ENCODE results near the gene GNA15. TPM values are rescaled to one million over a fixed set of nuclear protein-coding genes. Genes with fewer than 3 reads are reported as not detected.
A peak's percentile ranks its signal among the peaks of the same experiment; 100 is the strongest.

Gene GNA15
- total RNA-seq, 1 experiment from 2014 or later = 6.2 TPM

- no TSS peak for BruUV-seq (replicated peaks)
- peaks cover 3% of the 10 kb centered on the region; the same call in 1 of the 2 replicates for H3K4me1 ChIP-seq (ENCODE audit: control insufficient read depth, insufficient read depth, low read length)
- no peaks in the 10 kb centered on the region for H3K36me3 ChIP-seq (ENCODE audit: control insufficient read depth, insufficient read depth, low read length)
- no peak overlapping the region for H3K27ac ChIP-seq (ENCODE audit: low read length)
- POLR2A ChIA-PET = interaction anchor here (0.5 kb wide), 1 partner anchor 22 kb away, joined by 5 read pairs; no protein-coding TSS in a partner anchor
- H3K27me3 ChIP-seq (ENCODE audit: control insufficient read depth, insufficient read depth, low read length) = no peaks in the 10 kb centered on the region
- no peaks in the 10 kb centered on the region for H3K9me3 ChIP-seq (ENCODE audit: control insufficient read depth, insufficient read depth, low read depth, low read length)
- TF ChIP-seq SIN3A (IDR thresholded peaks at IDR 0.05; ENCODE audit: borderline replicate concordance, insufficient read depth, low read depth, low read length) (no peak), TCF7L2 (IDR thresholded peaks at IDR 0.05; ENCODE audit: low read depth, low read length) (no peak)
- intact Hi-C loops (cut with micrococcal nuclease; ENCODE audit: unreplicated experiment) (no loop called here), in situ Hi-C loops (cut with HindIII; ENCODE audit: low pct_unique_long_range_greater_than_20kb, low sequenced_read_pairs) (no loop called here)
- ATAC-seq = peak; percentile 19
- CTCF ChIA-PET = no interaction called here
- no peak for DNase-seq (ENCODE audit: low read depth, low spot score)
- H3K4me3 ChIP-seq (ENCODE audit: low read depth in 2 of 2, low read length in 2 of 2) = no peak overlapping the region
These were observed 19.8 kb upstream of the GNA15 start for GRCh38 chr19:3115916-3116602.

GRCh38 chr19:3116621-3117020 is 19.2 kb upstream of the GNA15 start:
- in situ Hi-C loops (cut with HindIII; ENCODE audit: low pct_unique_long_range_greater_than_20kb, low sequenced_read_pairs) (no loop called here), intact Hi-C loops (cut with micrococcal nuclease; ENCODE audit: unreplicated experiment) (no loop called here)
- POLR2A ChIA-PET = no interaction called here
- H3K4me1 ChIP-seq (ENCODE audit: control insufficient read depth, insufficient read depth, low read length) = peaks cover 3% of the 10 kb centered on the region; the same call in 1 of the 2 replicates
- ATAC-seq (peak; percentile 6; the same call in 1 of the 2 replicates), DNase-seq (ENCODE audit: low read depth, low spot score) (no peak)
- no peaks in the 10 kb centered on the region for H3K9me3 ChIP-seq (ENCODE audit: control insufficient read depth, insufficient read depth, low read depth, low read length)
- H3K36me3 ChIP-seq (ENCODE audit: control insufficient read depth, insufficient read depth, low read length) = no peaks in the 10 kb centered on the region
- BruUV-seq (replicated peaks) = no TSS peak
- no peak overlapping the region for H3K4me3 ChIP-seq (ENCODE audit: low read depth in 2 of 2, low read length in 2 of 2)
- no peaks in the 10 kb centered on the region for H3K27me3 ChIP-seq (ENCODE audit: control insufficient read depth, insufficient read depth, low read length)
- CTCF ChIA-PET = no interaction called here
- TF ChIP-seq SIN3A (IDR thresholded peaks at IDR 0.05; ENCODE audit: borderline replicate concordance, insufficient read depth, low read depth, low read length) (no peak), REST (IDR thresholded peaks at IDR 0.05; ENCODE audit: insufficient read depth in 1 of 2, low read depth in 2 of 2, low read length in 1 of 2) (no peak), POLR2AphosphoS5 (IDR thresholded peaks at IDR 0.05; ENCODE audit: low read depth, low read length) (no peak), TCF7L2 (IDR thresholded peaks at IDR 0.05; ENCODE audit: low read depth, low read length) (no peak)
- TF ChIP-seq, protein P1, sequence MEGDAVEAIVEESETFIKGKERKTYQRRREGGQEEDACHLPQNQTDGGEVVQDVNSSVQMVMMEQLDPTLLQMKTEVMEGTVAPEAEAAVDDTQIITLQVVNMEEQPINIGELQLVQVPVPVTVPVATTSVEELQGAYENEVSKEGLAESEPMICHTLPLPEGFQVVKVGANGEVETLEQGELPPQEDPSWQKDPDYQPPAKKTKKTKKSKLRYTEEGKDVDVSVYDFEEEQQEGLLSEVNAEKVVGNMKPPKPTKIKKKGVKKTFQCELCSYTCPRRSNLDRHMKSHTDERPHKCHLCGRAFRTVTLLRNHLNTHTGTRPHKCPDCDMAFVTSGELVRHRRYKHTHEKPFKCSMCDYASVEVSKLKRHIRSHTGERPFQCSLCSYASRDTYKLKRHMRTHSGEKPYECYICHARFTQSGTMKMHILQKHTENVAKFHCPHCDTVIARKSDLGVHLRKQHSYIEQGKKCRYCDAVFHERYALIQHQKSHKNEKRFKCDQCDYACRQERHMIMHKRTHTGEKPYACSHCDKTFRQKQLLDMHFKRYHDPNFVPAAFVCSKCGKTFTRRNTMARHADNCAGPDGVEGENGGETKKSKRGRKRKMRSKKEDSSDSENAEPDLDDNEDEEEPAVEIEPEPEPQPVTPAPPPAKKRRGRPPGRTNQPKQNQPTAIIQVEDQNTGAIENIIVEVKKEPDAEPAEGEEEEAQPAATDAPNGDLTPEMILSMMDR (IDR thresholded peaks at IDR 0.05) = no peak
- H3K27ac ChIP-seq (ENCODE audit: low read length) = no peak overlapping the region

DNA sequence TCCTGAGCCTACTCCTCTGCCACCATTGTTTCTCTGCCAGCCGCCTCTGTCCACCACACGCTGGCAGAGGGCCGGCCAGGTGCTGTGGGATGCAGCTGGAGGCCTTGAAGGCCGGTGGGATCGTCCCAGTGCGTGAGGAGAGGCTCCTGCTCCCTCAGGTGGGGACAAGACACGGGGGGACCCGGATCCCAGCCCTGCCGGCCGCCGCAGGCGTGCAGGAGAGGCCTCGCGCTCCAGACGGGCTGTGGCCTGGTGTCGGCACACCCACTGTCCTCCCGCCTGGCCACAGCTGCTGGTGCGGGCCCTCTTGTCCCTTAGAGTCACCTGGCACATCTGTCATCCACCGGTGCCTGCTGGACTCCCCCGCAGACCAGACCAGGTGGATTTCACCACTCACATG is 18.1 kb upstream of the GNA15 start:
- ChIA-PET CTCF (no interaction called here), POLR2A (no interaction called here)
- BruUV-seq (replicated peaks) = no TSS peak
- Histone ChIP-seq H3K4me1 (ENCODE audit: control insufficient read depth, insufficient read depth, low read length) (peaks cover 3% of the 10 kb centered on the region; the same call in 1 of the 2 replicates), H3K36me3 (ENCODE audit: control insufficient read depth, insufficient read depth, low read length) (no peaks in the 10 kb centered on the region), H3K9me3 (ENCODE audit: control insufficient read depth, insufficient read depth, low read depth, low read length) (no peaks in the 10 kb centered on the region), H3K27me3 (ENCODE audit: control insufficient read depth, insufficient read depth, low read length) (no peaks in the 10 kb centered on the region), H3K27ac (ENCODE audit: low read length) (no peak overlapping the region), H3K4me3 (ENCODE audit: low read depth in 2 of 2, low read length in 2 of 2) (no peak overlapping the region)
- in situ Hi-C loops (cut with HindIII; ENCODE audit: low pct_unique_long_range_greater_than_20kb, low sequenced_read_pairs) (no loop called here), intact Hi-C loops (cut with micrococcal nuclease; ENCODE audit: unreplicated experiment) (no loop called here)
- no peak for DNase-seq (ENCODE audit: low read depth, low spot score)
- ATAC-seq = no peak
- TF ChIP-seq, protein P1 (IDR thresholded peaks at IDR 0.05) = no peak
- TF ChIP-seq TCF7L2 (IDR thresholded peaks at IDR 0.05; ENCODE audit: low read depth, low read length) (no peak), REST (IDR thresholded peaks at IDR 0.05; ENCODE audit: insufficient read depth in 1 of 2, low read depth in 2 of 2, low read length in 1 of 2) (no peak), SIN3A (IDR thresholded peaks at IDR 0.05; ENCODE audit: borderline replicate concordance, insufficient read depth, low read depth, low read length) (no peak), POLR2AphosphoS5 (IDR thresholded peaks at IDR 0.05; ENCODE audit: low read depth, low read length) (no peak)
